ENCODE results near the gene CBR3. TPM values are rescaled to one million over a fixed set of nuclear protein-coding genes. Genes with fewer than 3 reads are reported as not detected.

The CBR3 gene
- total and polyA plus RNA-seq, 2 of the 13 experiments (the other 11 are each of a cell fraction or from before 2014, with no cell fraction given), result not detected

DNA sequence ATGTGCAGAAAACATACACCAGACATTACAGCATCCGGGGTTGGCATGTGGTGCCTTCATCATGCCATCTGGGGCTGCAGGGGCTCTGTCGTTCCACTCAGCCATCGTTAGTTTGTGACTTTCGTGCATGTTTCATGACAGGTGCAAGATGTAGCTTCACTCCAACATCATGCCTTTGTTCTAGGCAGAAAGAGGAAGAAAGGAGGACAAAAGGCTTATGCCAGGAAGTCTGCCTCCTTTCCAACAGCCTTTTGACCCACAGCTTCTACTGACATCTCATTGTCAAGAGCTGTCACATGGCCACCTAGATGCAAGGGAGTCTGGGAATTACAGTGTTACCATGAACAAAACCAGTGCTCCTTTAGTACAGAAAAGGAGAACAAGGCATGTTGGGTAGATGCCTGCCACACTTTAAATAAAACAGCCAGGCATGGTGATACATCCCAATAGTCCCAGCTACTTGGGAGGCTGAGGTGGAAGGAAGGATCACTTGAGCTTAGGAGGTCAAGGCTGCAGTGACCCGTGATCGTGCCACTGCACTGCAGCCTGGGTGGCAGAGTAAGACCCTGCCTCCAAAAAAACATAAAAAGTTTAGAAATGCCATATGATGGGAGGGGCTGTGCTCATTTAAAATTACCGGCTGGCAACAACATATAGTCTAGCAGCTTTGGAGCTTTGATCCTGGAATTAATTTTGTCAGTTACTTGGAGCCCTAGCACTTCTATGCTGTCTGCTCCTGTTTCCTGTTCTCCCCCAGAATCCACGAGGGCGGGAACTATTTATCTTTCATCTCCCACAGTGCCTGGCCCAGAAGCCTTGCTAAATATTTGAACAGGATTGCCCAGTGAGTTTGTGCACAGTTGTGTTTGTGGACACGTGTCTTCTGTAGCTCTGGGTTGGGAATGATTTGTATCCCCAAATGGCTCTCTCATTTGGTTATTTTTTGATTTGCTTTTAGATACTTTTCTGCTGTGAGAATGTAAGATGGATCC is 29.2 kb downstream of the CBR3 start (continued):
- TF ChIP-seq, protein P1, sequence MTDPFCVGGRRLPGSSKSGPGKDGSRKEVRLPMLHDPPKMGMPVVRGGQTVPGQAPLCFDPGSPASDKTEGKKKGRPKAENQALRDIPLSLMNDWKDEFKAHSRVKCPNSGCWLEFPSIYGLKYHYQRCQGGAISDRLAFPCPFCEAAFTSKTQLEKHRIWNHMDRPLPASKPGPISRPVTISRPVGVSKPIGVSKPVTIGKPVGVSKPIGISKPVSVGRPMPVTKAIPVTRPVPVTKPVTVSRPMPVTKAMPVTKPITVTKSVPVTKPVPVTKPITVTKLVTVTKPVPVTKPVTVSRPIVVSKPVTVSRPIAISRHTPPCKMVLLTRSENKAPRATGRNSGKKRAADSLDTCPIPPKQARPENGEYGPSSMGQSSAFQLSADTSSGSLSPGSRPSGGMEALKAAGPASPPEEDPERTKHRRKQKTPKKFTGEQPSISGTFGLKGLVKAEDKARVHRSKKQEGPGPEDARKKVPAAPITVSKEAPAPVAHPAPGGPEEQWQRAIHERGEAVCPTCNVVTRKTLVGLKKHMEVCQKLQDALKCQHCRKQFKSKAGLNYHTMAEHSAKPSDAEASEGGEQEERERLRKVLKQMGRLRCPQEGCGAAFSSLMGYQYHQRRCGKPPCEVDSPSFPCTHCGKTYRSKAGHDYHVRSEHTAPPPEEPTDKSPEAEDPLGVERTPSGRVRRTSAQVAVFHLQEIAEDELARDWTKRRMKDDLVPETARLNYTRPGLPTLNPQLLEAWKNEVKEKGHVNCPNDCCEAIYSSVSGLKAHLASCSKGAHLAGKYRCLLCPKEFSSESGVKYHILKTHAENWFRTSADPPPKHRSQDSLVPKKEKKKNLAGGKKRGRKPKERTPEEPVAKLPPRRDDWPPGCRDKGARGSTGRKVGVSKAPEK (CRISPR knock-in tag; IDR thresholded peaks at IDR 0.05; ENCODE audit: borderline replicate concordance), result no peak
- no peak for TF ChIP-seq GZF1 (CRISPR knock-in tag; IDR thresholded peaks at IDR 0.05)
- TF ChIP-seq, protein P2, sequence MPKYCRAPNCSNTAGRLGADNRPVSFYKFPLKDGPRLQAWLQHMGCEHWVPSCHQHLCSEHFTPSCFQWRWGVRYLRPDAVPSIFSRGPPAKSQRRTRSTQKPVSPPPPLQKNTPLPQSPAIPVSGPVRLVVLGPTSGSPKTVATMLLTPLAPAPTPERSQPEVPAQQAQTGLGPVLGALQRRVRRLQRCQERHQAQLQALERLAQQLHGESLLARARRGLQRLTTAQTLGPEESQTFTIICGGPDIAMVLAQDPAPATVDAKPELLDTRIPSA (CRISPR knock-in tag; IDR thresholded peaks at IDR 0.05; ENCODE audit: borderline replicate concordance), result no peak
- TF ChIP-seq NR2F2 (IDR thresholded peaks at IDR 0.05; ENCODE audit: borderline replicate concordance, low read depth), result peak; percentile 70; the same call in 1 of the 2 replicates
- TF ChIP-seq ZNF143 (CRISPR knock-in tag; IDR thresholded peaks at IDR 0.05), result peak; percentile 51
- no peak for TF ChIP-seq ZFP36L2 (CRISPR knock-in tag; IDR thresholded peaks at IDR 0.05)
- TF ChIP-seq ZBTB7B (CRISPR knock-in tag; IDR thresholded peaks at IDR 0.05), result peak; percentile 40; the same call in 1 of the 2 replicates
- peak; percentile 50; the same call in 1 of the 2 replicates for TF ChIP-seq PPARG (CRISPR knock-in tag; conservative IDR thresholded peaks at IDR 0.05)
- TF ChIP-seq ZSCAN20 (CRISPR knock-in tag; IDR thresholded peaks at IDR 0.05; ENCODE audit: borderline replicate concordance), result 0 out of 2 replicates have a peak, but pooled peaks have one; percentile 54
- no peak for TF ChIP-seq ZNF256 (CRISPR knock-in tag; conservative IDR thresholded peaks at IDR 0.05)
- TF ChIP-seq NRL (CRISPR knock-in tag; IDR thresholded peaks at IDR 0.05; ENCODE audit: borderline replicate concordance), result no peak
- TF ChIP-seq ZNF235 (CRISPR knock-in tag; IDR thresholded peaks at IDR 0.05; ENCODE audit: borderline replicate concordance), result no peak
- TF ChIP-seq, protein P3, sequence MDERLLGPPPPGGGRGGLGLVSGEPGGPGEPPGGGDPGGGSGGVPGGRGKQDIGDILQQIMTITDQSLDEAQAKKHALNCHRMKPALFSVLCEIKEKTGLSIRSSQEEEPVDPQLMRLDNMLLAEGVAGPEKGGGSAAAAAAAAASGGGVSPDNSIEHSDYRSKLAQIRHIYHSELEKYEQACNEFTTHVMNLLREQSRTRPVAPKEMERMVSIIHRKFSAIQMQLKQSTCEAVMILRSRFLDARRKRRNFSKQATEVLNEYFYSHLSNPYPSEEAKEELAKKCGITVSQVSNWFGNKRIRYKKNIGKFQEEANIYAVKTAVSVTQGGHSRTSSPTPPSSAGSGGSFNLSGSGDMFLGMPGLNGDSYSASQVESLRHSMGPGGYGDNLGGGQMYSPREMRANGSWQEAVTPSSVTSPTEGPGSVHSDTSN (CRISPR knock-in tag; IDR thresholded peaks at IDR 0.05), result no peak
- no peak for TF ChIP-seq LCORL (IDR thresholded peaks at IDR 0.05)
- TF ChIP-seq LCORL (CRISPR knock-in tag; IDR thresholded peaks at IDR 0.05), result peak; percentile 64; the same call in 1 of the 2 replicates
- TF ChIP-seq, protein P4, sequence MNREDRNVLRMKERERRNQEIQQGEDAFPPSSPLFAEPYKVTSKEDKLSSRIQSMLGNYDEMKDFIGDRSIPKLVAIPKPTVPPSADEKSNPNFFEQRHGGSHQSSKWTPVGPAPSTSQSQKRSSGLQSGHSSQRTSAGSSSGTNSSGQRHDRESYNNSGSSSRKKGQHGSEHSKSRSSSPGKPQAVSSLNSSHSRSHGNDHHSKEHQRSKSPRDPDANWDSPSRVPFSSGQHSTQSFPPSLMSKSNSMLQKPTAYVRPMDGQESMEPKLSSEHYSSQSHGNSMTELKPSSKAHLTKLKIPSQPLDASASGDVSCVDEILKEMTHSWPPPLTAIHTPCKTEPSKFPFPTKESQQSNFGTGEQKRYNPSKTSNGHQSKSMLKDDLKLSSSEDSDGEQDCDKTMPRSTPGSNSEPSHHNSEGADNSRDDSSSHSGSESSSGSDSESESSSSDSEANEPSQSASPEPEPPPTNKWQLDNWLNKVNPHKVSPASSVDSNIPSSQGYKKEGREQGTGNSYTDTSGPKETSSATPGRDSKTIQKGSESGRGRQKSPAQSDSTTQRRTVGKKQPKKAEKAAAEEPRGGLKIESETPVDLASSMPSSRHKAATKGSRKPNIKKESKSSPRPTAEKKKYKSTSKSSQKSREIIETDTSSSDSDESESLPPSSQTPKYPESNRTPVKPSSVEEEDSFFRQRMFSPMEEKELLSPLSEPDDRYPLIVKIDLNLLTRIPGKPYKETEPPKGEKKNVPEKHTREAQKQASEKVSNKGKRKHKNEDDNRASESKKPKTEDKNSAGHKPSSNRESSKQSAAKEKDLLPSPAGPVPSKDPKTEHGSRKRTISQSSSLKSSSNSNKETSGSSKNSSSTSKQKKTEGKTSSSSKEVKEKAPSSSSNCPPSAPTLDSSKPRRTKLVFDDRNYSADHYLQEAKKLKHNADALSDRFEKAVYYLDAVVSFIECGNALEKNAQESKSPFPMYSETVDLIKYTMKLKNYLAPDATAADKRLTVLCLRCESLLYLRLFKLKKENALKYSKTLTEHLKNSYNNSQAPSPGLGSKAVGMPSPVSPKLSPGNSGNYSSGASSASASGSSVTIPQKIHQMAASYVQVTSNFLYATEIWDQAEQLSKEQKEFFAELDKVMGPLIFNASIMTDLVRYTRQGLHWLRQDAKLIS (CRISPR knock-in tag; IDR thresholded peaks at IDR 0.05), result no peak
- TF ChIP-seq ZMYM2 (CRISPR knock-in tag; IDR thresholded peaks at IDR 0.05), result no peak
- TF ChIP-seq, protein P5, sequence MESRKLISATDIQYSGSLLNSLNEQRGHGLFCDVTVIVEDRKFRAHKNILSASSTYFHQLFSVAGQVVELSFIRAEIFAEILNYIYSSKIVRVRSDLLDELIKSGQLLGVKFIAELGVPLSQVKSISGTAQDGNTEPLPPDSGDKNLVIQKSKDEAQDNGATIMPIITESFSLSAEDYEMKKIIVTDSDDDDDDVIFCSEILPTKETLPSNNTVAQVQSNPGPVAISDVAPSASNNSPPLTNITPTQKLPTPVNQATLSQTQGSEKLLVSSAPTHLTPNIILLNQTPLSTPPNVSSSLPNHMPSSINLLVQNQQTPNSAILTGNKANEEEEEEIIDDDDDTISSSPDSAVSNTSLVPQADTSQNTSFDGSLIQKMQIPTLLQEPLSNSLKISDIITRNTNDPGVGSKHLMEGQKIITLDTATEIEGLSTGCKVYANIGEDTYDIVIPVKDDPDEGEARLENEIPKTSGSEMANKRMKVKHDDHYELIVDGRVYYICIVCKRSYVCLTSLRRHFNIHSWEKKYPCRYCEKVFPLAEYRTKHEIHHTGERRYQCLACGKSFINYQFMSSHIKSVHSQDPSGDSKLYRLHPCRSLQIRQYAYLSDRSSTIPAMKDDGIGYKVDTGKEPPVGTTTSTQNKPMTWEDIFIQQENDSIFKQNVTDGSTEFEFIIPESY (CRISPR knock-in tag; IDR thresholded peaks at IDR 0.05), result no peak
- TF ChIP-seq KLF9 (CRISPR knock-in tag; IDR thresholded peaks at IDR 0.05; ENCODE audit: low read depth), result no peak
